ENCODE measurements around the gene EPHB2. TPM values are rescaled to one million over a fixed set of nuclear protein-coding genes. Genes with fewer than 3 reads are reported as not detected.

EPHB2 gene
- total and polyA plus RNA-seq, 2 of the 8 experiments (the other 6 are each of a cell fraction or from before 2014, with no cell fraction given), result 15.8 to 17.2 TPM

DNA sequence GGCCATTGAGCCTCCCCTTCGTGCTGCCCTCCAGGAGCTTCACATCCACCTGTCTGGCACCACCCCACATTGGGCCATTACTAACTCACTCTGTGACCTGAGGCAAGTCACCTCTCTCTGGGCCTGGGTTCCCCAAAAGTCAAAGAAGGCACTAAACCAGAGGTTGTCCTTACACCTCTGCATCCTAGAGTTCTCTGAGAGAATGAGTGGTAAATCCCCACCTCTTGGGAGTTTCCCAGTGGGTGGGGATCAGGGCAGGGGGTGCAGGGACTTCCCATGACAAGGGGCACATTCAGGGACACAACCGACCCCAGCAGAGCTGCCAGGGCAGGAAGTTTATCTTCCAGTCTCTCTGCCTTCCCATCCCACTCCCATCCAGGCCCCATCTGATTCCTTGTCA lies 99.7 kb downstream of the EPHB2 start (continued):
- TF ChIP-seq, protein P1, sequence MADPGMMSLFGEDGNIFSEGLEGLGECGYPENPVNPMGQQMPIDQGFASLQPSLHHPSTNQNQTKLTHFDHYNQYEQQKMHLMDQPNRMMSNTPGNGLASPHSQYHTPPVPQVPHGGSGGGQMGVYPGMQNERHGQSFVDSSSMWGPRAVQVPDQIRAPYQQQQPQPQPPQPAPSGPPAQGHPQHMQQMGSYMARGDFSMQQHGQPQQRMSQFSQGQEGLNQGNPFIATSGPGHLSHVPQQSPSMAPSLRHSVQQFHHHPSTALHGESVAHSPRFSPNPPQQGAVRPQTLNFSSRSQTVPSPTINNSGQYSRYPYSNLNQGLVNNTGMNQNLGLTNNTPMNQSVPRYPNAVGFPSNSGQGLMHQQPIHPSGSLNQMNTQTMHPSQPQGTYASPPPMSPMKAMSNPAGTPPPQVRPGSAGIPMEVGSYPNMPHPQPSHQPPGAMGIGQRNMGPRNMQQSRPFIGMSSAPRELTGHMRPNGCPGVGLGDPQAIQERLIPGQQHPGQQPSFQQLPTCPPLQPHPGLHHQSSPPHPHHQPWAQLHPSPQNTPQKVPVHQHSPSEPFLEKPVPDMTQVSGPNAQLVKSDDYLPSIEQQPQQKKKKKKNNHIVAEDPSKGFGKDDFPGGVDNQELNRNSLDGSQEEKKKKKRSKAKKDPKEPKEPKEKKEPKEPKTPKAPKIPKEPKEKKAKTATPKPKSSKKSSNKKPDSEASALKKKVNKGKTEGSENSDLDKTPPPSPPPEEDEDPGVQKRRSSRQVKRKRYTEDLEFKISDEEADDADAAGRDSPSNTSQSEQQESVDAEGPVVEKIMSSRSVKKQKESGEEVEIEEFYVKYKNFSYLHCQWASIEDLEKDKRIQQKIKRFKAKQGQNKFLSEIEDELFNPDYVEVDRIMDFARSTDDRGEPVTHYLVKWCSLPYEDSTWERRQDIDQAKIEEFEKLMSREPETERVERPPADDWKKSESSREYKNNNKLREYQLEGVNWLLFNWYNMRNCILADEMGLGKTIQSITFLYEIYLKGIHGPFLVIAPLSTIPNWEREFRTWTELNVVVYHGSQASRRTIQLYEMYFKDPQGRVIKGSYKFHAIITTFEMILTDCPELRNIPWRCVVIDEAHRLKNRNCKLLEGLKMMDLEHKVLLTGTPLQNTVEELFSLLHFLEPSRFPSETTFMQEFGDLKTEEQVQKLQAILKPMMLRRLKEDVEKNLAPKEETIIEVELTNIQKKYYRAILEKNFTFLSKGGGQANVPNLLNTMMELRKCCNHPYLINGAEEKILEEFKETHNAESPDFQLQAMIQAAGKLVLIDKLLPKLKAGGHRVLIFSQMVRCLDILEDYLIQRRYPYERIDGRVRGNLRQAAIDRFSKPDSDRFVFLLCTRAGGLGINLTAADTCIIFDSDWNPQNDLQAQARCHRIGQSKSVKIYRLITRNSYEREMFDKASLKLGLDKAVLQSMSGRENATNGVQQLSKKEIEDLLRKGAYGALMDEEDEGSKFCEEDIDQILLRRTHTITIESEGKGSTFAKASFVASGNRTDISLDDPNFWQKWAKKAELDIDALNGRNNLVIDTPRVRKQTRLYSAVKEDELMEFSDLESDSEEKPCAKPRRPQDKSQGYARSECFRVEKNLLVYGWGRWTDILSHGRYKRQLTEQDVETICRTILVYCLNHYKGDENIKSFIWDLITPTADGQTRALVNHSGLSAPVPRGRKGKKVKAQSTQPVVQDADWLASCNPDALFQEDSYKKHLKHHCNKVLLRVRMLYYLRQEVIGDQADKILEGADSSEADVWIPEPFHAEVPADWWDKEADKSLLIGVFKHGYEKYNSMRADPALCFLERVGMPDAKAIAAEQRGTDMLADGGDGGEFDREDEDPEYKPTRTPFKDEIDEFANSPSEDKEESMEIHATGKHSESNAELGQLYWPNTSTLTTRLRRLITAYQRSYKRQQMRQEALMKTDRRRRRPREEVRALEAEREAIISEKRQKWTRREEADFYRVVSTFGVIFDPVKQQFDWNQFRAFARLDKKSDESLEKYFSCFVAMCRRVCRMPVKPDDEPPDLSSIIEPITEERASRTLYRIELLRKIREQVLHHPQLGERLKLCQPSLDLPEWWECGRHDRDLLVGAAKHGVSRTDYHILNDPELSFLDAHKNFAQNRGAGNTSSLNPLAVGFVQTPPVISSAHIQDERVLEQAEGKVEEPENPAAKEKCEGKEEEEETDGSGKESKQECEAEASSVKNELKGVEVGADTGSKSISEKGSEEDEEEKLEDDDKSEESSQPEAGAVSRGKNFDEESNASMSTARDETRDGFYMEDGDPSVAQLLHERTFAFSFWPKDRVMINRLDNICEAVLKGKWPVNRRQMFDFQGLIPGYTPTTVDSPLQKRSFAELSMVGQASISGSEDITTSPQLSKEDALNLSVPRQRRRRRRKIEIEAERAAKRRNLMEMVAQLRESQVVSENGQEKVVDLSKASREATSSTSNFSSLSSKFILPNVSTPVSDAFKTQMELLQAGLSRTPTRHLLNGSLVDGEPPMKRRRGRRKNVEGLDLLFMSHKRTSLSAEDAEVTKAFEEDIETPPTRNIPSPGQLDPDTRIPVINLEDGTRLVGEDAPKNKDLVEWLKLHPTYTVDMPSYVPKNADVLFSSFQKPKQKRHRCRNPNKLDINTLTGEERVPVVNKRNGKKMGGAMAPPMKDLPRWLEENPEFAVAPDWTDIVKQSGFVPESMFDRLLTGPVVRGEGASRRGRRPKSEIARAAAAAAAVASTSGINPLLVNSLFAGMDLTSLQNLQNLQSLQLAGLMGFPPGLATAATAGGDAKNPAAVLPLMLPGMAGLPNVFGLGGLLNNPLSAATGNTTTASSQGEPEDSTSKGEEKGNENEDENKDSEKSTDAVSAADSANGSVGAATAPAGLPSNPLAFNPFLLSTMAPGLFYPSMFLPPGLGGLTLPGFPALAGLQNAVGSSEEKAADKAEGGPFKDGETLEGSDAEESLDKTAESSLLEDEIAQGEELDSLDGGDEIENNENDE (IDR thresholded peaks at IDR 0.05; ENCODE audit: insufficient replicate concordance, low read length), result no peak
- TF ChIP-seq NRF1 (IDR thresholded peaks at IDR 0.05; ENCODE audit: low read depth, low read length) (no peak), POU5F1 (IDR thresholded peaks at IDR 0.05; ENCODE audit: low read depth, low read length) (no peak)
